ENCODE data around the gene GALNT17. TPM values are rescaled to one million over a fixed set of nuclear protein-coding genes. Genes with fewer than 3 reads are reported as not detected.

GALNT17 gene
- total RNA-seq, 3 donors from 2014 or later: 1.2 to 9.9 (median 3.3) TPM

DNA sequence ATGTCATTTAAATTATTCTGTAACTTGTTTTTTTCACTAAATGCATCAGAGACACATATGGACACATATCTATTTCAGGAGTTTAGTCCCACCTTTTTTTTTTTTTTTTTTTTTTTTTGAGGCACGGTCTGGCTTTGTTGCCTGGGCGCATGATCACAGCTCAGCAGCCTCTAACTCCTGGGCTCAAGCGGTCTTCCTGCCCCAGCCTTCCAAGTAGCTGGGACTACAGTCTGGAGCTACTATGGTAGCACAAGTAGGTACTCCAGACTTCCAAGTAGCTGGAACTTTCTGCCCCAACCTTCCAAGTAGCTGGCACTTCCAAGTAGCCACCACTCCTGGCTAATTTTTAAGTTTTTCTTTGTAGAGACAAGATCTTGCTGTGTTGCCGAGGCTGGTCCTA lies 407.7 kb downstream of the GALNT17 start:
- Histone ChIP-seq H3K9me3 (no peaks in the 10 kb centered on the region), H3K27ac (no peak overlapping the region), H3K4me1 (no peaks in the 10 kb centered on the region), H3K36me3 (no peaks in the 10 kb centered on the region), H3K27me3 (no peaks in the 10 kb centered on the region), H3K4me3 (no peak overlapping the region)
- TF ChIP-seq, protein P1, sequence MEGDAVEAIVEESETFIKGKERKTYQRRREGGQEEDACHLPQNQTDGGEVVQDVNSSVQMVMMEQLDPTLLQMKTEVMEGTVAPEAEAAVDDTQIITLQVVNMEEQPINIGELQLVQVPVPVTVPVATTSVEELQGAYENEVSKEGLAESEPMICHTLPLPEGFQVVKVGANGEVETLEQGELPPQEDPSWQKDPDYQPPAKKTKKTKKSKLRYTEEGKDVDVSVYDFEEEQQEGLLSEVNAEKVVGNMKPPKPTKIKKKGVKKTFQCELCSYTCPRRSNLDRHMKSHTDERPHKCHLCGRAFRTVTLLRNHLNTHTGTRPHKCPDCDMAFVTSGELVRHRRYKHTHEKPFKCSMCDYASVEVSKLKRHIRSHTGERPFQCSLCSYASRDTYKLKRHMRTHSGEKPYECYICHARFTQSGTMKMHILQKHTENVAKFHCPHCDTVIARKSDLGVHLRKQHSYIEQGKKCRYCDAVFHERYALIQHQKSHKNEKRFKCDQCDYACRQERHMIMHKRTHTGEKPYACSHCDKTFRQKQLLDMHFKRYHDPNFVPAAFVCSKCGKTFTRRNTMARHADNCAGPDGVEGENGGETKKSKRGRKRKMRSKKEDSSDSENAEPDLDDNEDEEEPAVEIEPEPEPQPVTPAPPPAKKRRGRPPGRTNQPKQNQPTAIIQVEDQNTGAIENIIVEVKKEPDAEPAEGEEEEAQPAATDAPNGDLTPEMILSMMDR (IDR thresholded peaks at IDR 0.05): no peak
- TF ChIP-seq POLR2AphosphoS5 (IDR thresholded peaks at IDR 0.05) (no peak), POLR2A (IDR thresholded peaks at IDR 0.05) (no peak)
- intact Hi-C loops (cut with DNase I; ENCODE audit: low total_unique reads): no loop called here
- DNase-seq (ENCODE audit: low spot score in 2 of 2): no peak

DNA sequence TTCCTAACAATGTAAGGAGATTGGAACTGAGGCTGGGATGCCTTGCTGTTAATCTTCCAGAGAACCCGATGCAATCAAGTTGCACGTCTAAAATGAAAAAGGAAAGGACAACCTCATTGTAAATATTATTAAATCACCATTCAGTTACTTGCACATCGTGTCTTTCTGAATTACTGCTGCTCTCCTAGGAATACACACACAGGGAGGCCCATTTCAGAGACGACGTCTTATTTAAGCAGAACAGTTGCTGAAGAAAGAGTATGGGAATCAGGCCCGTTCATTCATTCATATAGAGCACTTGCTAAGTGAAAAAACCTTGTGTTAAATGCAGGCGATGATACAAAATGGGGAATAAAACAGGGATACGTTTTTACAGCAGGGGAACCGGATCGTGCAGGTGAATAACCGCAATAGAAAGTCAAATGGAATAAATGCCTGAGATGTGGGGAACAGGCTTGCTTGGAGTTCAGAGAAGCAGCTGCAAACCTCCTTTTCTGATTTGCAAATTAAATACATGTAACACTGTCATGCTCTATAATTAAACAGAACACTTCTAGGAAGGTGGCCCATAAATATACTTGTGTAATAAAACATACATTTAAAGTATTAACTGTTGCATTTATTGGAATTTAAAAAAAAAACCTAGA lies 409.9 kb downstream of the GALNT17 start:
- H3K27ac ChIP-seq: no peak overlapping the region
- H3K9me3 ChIP-seq: no peaks in the 10 kb centered on the region
- H3K36me3 ChIP-seq: no peaks in the 10 kb centered on the region
- H3K4me1 ChIP-seq: no peaks in the 10 kb centered on the region
- intact Hi-C loops (cut with DNase I; ENCODE audit: low total_unique reads): no loop called here
- H3K4me3 ChIP-seq: no peak overlapping the region
- no peak for DNase-seq (ENCODE audit: low spot score in 2 of 2)
- TF ChIP-seq POLR2A (IDR thresholded peaks at IDR 0.05) (no peak), POLR2AphosphoS5 (IDR thresholded peaks at IDR 0.05) (no peak)
- TF ChIP-seq, protein P1 (IDR thresholded peaks at IDR 0.05): no peak
- no peaks in the 10 kb centered on the region for H3K27me3 ChIP-seq

DNA sequence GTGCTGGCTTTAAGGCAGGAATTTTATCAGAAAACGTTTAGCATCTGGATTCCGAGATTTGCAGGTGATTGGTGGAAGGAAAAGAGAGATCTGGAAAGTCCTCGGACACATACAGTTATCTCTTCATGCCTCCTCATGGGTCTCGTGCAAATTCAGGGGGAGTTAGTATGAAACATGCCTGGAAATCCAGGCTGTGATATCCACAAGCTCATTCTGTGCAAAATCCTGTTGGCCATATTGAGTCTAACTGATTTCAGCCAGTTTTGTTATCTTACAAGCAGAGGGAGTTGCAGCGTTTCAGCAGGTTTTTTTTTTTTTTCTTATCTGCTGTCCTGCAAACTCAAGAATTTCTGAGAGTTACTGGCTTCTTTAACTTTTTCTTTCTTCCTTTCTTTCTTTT lies 411.5 kb downstream of the GALNT17 start:
- H3K4me3 ChIP-seq: no peak overlapping the region
- intact Hi-C loops (cut with DNase I; ENCODE audit: low total_unique reads): no loop called here
- TF ChIP-seq, protein P1 (IDR thresholded peaks at IDR 0.05): no peak
- no peak for TF ChIP-seq POLR2A (IDR thresholded peaks at IDR 0.05)
- TF ChIP-seq POLR2AphosphoS5 (IDR thresholded peaks at IDR 0.05): no peak
- H3K9me3 ChIP-seq: no peaks in the 10 kb centered on the region
- H3K36me3 ChIP-seq: no peaks in the 10 kb centered on the region
- DNase-seq (ENCODE audit: low spot score in 2 of 2): no peak
- no peak overlapping the region for H3K27ac ChIP-seq
- no peaks in the 10 kb centered on the region for H3K27me3 ChIP-seq
- no peaks in the 10 kb centered on the region for H3K4me1 ChIP-seq

DNA sequence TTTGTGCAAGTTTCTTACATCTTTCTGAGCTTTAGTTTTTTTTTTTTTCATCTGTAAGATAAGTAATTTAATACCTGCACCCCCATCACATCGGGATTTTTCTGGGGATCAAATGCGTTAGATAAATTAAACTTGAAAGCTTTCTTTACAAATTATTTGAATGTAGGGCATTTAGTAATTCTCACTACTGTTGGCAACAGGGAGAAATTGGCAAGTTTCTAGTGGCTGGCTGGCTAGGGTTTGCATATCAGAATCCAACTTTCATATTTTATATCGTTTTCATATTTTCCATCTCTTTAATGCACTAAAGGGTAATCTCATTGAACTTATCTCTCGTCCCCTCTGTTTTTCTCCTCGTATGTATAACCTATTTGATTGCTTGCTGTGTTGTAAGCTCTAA lies 412.9 kb downstream of the GALNT17 start:
- TF ChIP-seq POLR2AphosphoS5 (IDR thresholded peaks at IDR 0.05): no peak
- TF ChIP-seq POLR2A (IDR thresholded peaks at IDR 0.05): no peak
- TF ChIP-seq, protein P1 (IDR thresholded peaks at IDR 0.05): no peak
- H3K4me1 ChIP-seq: no peaks in the 10 kb centered on the region
- no peak overlapping the region for H3K4me3 ChIP-seq
- intact Hi-C loops (cut with DNase I; ENCODE audit: low total_unique reads): no loop called here
- no peaks in the 10 kb centered on the region for H3K27me3 ChIP-seq
- DNase-seq (ENCODE audit: low spot score in 2 of 2): no peak
- H3K27ac ChIP-seq: no peak overlapping the region
- H3K9me3 ChIP-seq: no peaks in the 10 kb centered on the region
- no peaks in the 10 kb centered on the region for H3K36me3 ChIP-seq

DNA sequence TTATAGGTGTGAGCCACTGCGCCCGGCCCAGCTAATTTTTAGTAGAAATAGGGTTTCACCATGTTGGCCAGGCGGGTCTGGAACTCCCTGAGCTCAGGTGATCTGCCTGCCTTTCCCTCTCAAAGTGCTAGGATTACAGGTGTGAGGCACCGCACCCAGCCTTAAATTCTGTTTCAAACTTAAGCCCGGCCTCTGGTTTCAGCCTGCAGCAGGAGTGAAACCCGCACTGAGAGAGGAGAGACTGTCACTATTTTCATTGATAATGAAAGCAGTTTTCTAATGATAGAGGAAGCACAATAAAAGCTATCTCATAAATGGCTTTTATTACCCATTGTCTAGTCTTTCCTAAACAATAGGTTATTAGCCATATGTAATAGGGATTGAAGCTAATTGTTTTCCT lies 415.5 kb downstream of the GALNT17 start:
- Histone ChIP-seq H3K9me3 (peaks cover 11 to 14% of the 10 kb centered on the region in 2 donors), H3K36me3 (no peaks in the 10 kb centered on the region), H3K27me3 (no peaks in the 10 kb centered on the region), H3K4me3 (no peak overlapping the region), H3K27ac (no peak overlapping the region), H3K4me1 (no peaks in the 10 kb centered on the region)
- TF ChIP-seq POLR2AphosphoS5 (IDR thresholded peaks at IDR 0.05) (no peak), POLR2A (IDR thresholded peaks at IDR 0.05) (no peak)
- TF ChIP-seq, protein P1 (IDR thresholded peaks at IDR 0.05): no peak
- DNase-seq (ENCODE audit: low spot score in 2 of 2): no peak
- intact Hi-C loops (cut with DNase I; ENCODE audit: low total_unique reads): no loop called here

Data from breast epithelium (tissue), 4 donors.